H1 (cell line): Measurements from ENCODE around the gene NCK2. TPM values are rescaled to one million over a fixed set of nuclear protein-coding genes. Genes with fewer than 3 reads are reported as not detected.

ENCODE experiments used
- HDAC2 ChIP-seq, 2 experiments: fragments of 300-600 bp in 1 of 2; sonication (generic) in 1 of 2; IDR thresholded peaks; 2 replicates each; pipeline ENCODE4 v1.6.1; 2011 to 2012; ENCODE audit warnings: low read depth in 2 of 2, low read length in 2 of 2, mild to moderate bottlenecking in 2 of 2, moderate library complexity in 2 of 2, borderline replicate concordance in 1 of 2, inconsistent platforms in 1 of 2
- KDM5A ChIP-seq: fragments of 200-600 bp; IDR thresholded peaks from 2 replicates; pipeline ENCODE4 v1.7.1; 2012; ENCODE audit warnings: mild to moderate bottlenecking, low read length, inconsistent platforms, mixed read lengths
- RNF2 ChIP-seq: fragments of 200-900, 300-1000 bp; sonication (generic); IDR thresholded peaks from 2 replicates; pipeline ENCODE4 v1.7.1; 2016; ENCODE audit warnings: borderline replicate concordance, low read depth, mild to moderate bottlenecking, antibody characterized with exemption, low read length; ENCODE audit not compliant: poor library complexity, severe bottlenecking; ENCODE audit errors: missing control alignments
- YY1 ChIP-seq: IDR thresholded peaks from 2 replicates; pipeline ENCODE4 v1.6.1; 2011; ENCODE audit warnings: low read depth, mild to moderate bottlenecking, low read length
- polyA plus RNA-seq, 7 experiments: library from polyadenylated mRNA; depleted of rRNA in 3 of 7; stranded (reverse) in 5 of 7; unstranded in 2 of 7; fragments of >200 nt in 5 of 7; fragments of 200-250 nt in 2 of 7; gene quantifications; 1 replicate in 5 of 7; 2 replicates in 1 of 7; 4 replicates in 1 of 7; pipeline versions ENCODE4 v1.2.1 to v1.2.3, GENCODE V29; 2011 to 2013; ENCODE audit warnings: missing spikeins in 2 of 7, mixed read lengths in 2 of 7
- total RNA-seq: library from RNA; stranded (reverse); fragmentation: NEBNext Ultra II Directional; extraction: Animal tissue kit (Norgen Biotek cat#: 25700); gene quantifications from 2 replicates; pipeline ENCODE4 v1.2.1, GENCODE V29; 2021
- TF ChIP-seq, protein P1 (sequence below): IDR thresholded peaks from 2 replicates; pipeline ENCODE4 v1.6.1; 2012; ENCODE audit warnings: low read length, inconsistent platforms

Gene NCK2
- total and polyA plus RNA-seq, 2 of the 8 experiments (the other 6 are each of a cell fraction or from before 2014, with no cell fraction given), result 30.3 to 65.7 TPM

GRCh38 chr2:105786231-105787230, 41.8 kb downstream of the NCK2 start (continued):
- TF ChIP-seq, protein P1, sequence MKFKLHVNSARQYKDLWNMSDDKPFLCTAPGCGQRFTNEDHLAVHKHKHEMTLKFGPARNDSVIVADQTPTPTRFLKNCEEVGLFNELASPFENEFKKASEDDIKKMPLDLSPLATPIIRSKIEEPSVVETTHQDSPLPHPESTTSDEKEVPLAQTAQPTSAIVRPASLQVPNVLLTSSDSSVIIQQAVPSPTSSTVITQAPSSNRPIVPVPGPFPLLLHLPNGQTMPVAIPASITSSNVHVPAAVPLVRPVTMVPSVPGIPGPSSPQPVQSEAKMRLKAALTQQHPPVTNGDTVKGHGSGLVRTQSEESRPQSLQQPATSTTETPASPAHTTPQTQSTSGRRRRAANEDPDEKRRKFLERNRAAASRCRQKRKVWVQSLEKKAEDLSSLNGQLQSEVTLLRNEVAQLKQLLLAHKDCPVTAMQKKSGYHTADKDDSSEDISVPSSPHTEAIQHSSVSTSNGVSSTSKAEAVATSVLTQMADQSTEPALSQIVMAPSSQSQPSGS, result no peak
- TF ChIP-seq RNF2 (no peak), YY1 (no peak), HDAC2 (IDR thresholded peaks at IDR 0.05; ENCODE audit: borderline replicate concordance in 1 of 2, low read depth in 2 of 2, low read length in 2 of 2) (no peak), KDM5A (no peak)
